ENCODE data around the gene TSHR.

Gene TSHR

DNA sequence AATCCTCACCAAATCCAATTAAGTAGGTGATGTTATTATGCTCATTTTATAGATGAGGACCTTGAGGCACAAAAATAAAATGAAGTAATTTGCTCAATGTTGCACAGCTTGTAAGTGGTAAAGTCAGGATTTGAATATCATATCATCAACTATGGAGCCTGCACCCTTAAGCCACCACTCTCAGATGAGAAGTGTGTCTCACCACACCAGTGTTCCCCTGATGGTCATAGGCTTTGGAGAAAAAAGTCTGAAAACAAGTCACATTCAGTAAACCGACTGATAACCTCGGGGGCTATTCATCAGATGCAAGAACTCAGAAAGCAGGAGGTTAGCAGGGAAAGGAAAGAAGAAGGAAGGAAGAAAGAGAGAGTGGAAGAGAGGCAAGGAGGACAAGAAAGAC, 2.8 kb downstream of the TSHR start:
- no peaks in the 10 kb centered on the region for H3K79me2 ChIP-seq (ENCODE audit: control insufficient read depth, low read length)
- H3K9me2 ChIP-seq (replicated peaks; ENCODE audit: control insufficient read depth, low read length): no peaks in the 10 kb centered on the region
- H3K36me3 ChIP-seq (ENCODE audit: control insufficient read depth, low read length): peaks cover 8% of the 10 kb centered on the region; the same call in 1 of the 2 replicates
- no peaks in the 10 kb centered on the region for H3K9me3 ChIP-seq (ENCODE audit: control insufficient read depth, insufficient read depth, low read length)
- H3K4me3 ChIP-seq (ENCODE audit: low read length): 0 out of 2 replicates have a peak overlapping the region, but pooled peaks have one; percentile 3
- peaks cover 14% of the 10 kb centered on the region; the same call in 1 of the 2 replicates for H3F3A ChIP-seq (ENCODE audit: control insufficient read depth, insufficient read depth)
- peak overlapping the region; percentile 59 for H3K4me2 ChIP-seq (ENCODE audit: low read length)
- H3K27ac ChIP-seq (ENCODE audit: low read depth, low read length): 0 out of 2 replicates have a peak overlapping the region, but pooled peaks have one; percentile 10
- TF ChIP-seq, protein P1, sequence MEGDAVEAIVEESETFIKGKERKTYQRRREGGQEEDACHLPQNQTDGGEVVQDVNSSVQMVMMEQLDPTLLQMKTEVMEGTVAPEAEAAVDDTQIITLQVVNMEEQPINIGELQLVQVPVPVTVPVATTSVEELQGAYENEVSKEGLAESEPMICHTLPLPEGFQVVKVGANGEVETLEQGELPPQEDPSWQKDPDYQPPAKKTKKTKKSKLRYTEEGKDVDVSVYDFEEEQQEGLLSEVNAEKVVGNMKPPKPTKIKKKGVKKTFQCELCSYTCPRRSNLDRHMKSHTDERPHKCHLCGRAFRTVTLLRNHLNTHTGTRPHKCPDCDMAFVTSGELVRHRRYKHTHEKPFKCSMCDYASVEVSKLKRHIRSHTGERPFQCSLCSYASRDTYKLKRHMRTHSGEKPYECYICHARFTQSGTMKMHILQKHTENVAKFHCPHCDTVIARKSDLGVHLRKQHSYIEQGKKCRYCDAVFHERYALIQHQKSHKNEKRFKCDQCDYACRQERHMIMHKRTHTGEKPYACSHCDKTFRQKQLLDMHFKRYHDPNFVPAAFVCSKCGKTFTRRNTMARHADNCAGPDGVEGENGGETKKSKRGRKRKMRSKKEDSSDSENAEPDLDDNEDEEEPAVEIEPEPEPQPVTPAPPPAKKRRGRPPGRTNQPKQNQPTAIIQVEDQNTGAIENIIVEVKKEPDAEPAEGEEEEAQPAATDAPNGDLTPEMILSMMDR (IDR thresholded peaks at IDR 0.05; ENCODE audit: low read depth, low read length, poor library complexity, severe bottlenecking): no peak
- TF ChIP-seq EZH2phosphoT487 (IDR thresholded peaks at IDR 0.05; ENCODE audit: borderline replicate concordance, low read length): no peak
- peaks cover 64% of the 10 kb centered on the region for H3K4me1 ChIP-seq (ENCODE audit: control insufficient read depth, low read length)
- H4K20me1 ChIP-seq (ENCODE audit: control insufficient read depth, insufficient read depth, low read depth, low read length): no peaks in the 10 kb centered on the region
- H3K27me3 ChIP-seq (ENCODE audit: control insufficient read depth, low read length): peaks cover 5% of the 10 kb centered on the region; the same call in 1 of the 2 replicates

DNA sequence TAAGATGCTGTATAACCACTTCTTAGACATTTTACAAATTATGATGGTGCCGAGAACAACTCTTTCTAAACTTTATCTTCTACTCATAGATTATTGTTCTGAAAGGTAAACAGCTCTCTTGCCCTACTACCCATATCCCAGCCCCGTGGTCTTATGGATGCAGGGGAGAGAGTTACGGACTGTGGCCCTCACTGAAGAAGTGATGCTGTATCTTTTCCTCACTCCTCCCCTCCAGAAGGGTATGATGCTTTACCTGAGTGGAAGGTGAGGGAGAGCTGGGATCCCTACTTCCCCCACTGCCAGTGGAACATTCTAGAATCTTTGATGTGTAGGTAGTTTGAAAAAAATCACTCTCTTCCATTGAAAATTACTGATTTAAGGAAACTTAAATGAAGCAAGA, 3.5 kb downstream of the TSHR start:
- H4K20me1 ChIP-seq (ENCODE audit: control insufficient read depth, insufficient read depth, low read depth, low read length): no peaks in the 10 kb centered on the region
- peaks cover 8% of the 10 kb centered on the region; the same call in 1 of the 2 replicates for H3K36me3 ChIP-seq (ENCODE audit: control insufficient read depth, low read length)
- H3K27ac ChIP-seq (ENCODE audit: low read depth, low read length): peak overlapping the region; percentile 79
- peak overlapping the region; percentile 51 for H3K4me3 ChIP-seq (ENCODE audit: low read length)
- no peaks in the 10 kb centered on the region for H3K9me3 ChIP-seq (ENCODE audit: control insufficient read depth, insufficient read depth, low read length)
- peak overlapping the region; percentile 59 for H3K4me2 ChIP-seq (ENCODE audit: low read length)
- peaks cover 14% of the 10 kb centered on the region; the same call in 1 of the 2 replicates for H3F3A ChIP-seq (ENCODE audit: control insufficient read depth, insufficient read depth)
- H3K4me1 ChIP-seq (ENCODE audit: control insufficient read depth, low read length): peaks cover 64% of the 10 kb centered on the region
- H3K27me3 ChIP-seq (ENCODE audit: control insufficient read depth, low read length): peaks cover 5% of the 10 kb centered on the region; the same call in 1 of the 2 replicates
- no peaks in the 10 kb centered on the region for H3K79me2 ChIP-seq (ENCODE audit: control insufficient read depth, low read length)
- TF ChIP-seq EZH2phosphoT487 (IDR thresholded peaks at IDR 0.05; ENCODE audit: borderline replicate concordance, low read length): no peak
- TF ChIP-seq, protein P1 (IDR thresholded peaks at IDR 0.05; ENCODE audit: low read depth, low read length, poor library complexity, severe bottlenecking): no peak
- no peaks in the 10 kb centered on the region for H3K9me2 ChIP-seq (replicated peaks; ENCODE audit: control insufficient read depth, low read length)

DNA sequence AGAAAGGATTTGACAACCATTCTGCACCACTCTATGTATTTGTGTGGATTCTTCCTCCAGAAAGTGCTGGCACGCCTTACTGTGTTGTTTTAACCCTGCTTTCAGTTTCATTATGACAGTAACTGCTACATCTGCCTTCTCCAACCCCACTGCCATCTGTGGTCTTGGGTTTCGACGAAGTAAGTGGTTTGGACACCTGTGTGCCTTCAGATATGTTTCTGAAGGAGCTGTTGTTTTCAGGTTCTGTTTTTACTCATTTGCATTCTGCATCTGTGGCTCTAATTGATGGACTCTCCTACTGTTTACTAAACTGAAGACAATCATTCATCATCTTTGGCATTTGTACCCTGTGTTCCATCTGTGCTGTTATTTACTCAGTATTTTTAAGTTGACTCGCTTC, 4.1 kb downstream of the TSHR start:
- Histone ChIP-seq H3K9me3 (ENCODE audit: control insufficient read depth, insufficient read depth, low read length) (no peaks in the 10 kb centered on the region), H3K4me2 (ENCODE audit: low read length) (peak overlapping the region; percentile 59), H3F3A (ENCODE audit: control insufficient read depth, insufficient read depth) (peaks cover 14% of the 10 kb centered on the region; the same call in 1 of the 2 replicates), H4K20me1 (ENCODE audit: control insufficient read depth, insufficient read depth, low read depth, low read length) (no peaks in the 10 kb centered on the region), H3K27me3 (ENCODE audit: control insufficient read depth, low read length) (peaks cover 5% of the 10 kb centered on the region; the same call in 1 of the 2 replicates), H3K9me2 (replicated peaks; ENCODE audit: control insufficient read depth, low read length) (no peaks in the 10 kb centered on the region), H3K79me2 (ENCODE audit: control insufficient read depth, low read length) (no peaks in the 10 kb centered on the region), H3K36me3 (ENCODE audit: control insufficient read depth, low read length) (peaks cover 8% of the 10 kb centered on the region; the same call in 1 of the 2 replicates), H3K27ac (ENCODE audit: low read depth, low read length) (peak overlapping the region; percentile 79), H3K4me1 (ENCODE audit: control insufficient read depth, low read length) (peaks cover 64% of the 10 kb centered on the region), H3K4me3 (ENCODE audit: low read length) (peak overlapping the region; percentile 51)
- no peak for TF ChIP-seq EZH2phosphoT487 (IDR thresholded peaks at IDR 0.05; ENCODE audit: borderline replicate concordance, low read length)
- TF ChIP-seq, protein P1 (IDR thresholded peaks at IDR 0.05; ENCODE audit: low read depth, low read length, poor library complexity, severe bottlenecking): no peak

Measured in DOHH2 (cell line).